NCI-H526 (cell line): ENCODE results near the gene PCSK4.

ENCODE experiments used
- DNase-seq, 2 experiments: peaks; one replicate each; lab custom pipeline; 2025; lab: John Stamatoyannopoulos, UW

Gene PCSK4

GRCh38 chr19:1470305-1471009 lies 19.7 kb downstream of the PCSK4 start:
- DNase-seq = peak in 1 of 2 experiments; percentile 59

GRCh38 chr19:1470055-1470304 lies 20.2 kb downstream of the PCSK4 start:
- DNase-seq = no peak

GRCh38 chr19:1469255-1470054 lies 20.7 kb downstream of the PCSK4 start:
- no peak for DNase-seq

DNA sequence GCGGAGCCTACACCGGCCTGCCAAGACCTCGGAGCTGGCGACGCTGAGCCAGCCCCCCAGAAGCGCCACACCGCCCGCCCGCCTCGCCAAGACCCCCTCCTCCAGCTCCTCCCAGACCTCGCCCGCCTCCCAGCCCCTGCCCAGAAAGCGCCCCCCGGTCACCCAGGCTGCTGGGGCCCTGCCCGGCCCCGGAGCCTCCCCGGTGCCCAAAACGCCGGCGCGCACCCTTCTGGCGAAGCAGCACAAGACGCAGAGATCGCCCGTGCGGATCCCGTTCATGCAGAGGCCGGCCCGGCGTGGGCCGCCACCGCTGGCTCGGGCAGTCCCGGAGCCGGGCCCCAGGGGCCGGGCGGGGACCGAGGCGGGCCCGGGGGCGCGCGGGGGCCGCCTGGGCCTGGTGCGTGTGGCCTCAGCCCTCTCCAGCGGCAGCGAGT lies 21.3 kb downstream of the PCSK4 start:
- peak in 1 of 2 experiments; percentile 51 for DNase-seq

DNA sequence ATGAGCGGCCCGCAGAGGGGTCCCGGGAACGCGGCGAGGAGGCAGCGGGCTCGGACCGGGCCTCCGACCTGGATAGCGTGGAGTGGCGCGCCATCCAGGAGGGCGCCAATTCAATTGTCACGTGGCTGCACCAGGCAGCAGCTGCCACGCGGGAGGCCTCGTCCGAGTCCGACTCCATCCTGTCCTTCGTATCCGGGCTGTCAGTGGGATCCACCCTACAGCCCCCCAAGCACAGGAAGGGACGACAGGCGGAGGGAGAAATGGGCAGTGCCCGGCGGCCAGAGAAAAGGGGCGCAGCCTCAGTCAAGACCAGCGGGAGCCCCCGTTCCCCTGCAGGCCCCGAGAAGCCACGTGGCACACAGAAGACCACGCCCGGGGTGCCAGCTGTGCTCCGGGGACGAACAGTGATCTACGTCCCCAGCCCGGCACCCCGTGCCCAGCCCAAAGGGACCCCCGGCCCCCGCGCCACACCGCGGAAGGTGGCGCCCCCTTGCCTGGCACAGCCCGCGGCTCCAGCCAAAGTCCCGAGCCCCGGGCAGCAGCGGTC lies 21.8 kb downstream of the PCSK4 start:
- no peak for DNase-seq

GRCh38 chr19:1467490-1468273 lies 22.5 kb downstream of the PCSK4 start:
- no peak for DNase-seq

DNA sequence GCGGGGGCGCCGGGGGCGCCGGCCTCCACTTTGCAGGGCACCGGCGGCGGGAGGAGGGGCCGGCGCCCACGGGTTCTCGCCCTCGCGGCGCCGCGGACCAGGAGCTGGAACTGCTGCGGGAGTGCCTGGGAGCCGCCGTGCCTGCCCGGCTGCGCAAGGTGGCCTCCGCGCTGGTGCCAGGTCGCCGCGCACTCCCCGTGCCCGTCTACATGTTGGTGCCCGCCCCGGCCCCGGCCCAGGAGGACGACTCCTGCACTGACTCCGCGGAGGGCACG lies 23.0 kb downstream of the PCSK4 start:
- DNase-seq = no peak

DNA sequence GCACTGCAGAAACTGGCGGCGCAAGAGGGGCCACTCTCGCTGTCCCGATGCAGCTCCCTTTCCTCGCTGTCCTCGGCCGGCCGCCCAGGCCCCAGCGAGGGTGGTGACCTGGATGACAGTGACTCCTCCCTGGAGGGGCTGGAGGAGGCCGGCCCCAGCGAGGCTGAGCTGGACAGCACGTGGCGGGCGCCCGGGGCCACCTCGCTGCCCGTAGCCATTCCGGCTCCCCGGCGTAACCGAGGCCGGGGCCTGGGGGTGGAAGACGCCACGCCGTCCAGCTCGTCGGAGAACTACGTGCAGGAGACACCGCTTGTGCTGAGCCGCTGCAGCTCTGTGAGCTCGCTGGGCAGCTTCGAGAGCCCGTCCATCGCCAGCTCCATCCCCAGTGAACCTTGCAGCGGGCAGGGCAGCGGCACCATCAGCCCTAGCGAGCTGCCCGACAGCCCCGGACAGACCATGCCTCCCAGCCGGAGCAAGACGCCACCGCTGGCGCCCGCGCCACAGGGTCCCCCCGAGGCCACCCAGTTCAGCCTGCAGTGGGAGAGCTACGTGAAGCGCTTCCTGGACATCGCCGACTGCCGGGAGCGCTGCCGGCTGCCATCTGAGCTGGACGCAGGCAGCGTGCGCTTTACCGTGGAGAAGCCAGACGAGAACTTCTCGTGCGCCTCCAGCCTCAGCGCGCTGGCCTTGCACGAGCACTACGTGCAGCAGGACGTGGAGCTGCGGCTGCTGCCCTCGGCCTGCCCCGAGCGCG lies 23.5 kb downstream of the PCSK4 start:
- no peak for DNase-seq

GRCh38 chr19:1466018-1466460 lies 24.1 kb downstream of the PCSK4 start:
- no peak for DNase-seq

DNA sequence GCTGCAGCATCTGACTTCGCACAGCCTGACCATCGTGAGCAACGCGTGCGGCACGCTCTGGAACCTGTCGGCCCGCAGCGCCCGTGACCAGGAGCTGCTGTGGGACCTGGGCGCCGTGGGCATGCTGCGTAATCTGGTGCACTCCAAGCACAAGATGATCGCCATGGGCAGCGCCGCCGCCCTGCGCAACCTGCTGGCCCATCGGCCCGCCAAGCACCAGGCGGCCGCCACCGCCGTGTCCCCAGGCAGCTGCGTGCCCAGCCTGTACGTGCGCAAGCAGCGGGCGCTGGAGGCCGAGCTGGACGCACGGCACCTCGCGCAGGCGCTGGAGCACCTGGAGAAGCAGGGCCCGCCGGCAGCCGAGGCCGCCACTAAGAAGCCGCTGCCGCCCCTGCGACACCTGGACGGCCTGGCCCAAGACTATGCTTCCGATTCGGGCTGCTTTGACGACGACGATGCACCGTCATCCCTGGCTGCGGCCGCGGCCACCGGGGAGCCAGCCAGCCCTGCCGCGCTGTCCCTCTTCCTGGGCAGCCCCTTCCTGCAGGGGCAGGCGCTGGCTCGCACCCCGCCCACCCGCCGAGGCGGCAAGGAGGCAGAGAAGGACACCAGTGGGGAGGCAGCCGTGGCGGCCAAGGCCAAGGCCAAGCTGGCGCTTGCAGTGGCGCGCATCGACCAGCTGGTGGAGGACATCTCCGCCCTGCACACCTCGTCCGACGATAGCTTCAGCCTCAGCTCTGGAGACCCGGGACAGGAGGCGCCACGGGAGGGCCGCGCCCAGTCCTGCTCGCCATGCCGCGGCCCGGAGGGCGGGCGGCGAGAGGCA lies 24.7 kb downstream of the PCSK4 start:
- DNase-seq = peak; percentile 41 to 77

- no peak for DNase-seq
Measured at GRCh38 chr19:1461862-1462261, 28.3 kb downstream of the PCSK4 start.

DNA sequence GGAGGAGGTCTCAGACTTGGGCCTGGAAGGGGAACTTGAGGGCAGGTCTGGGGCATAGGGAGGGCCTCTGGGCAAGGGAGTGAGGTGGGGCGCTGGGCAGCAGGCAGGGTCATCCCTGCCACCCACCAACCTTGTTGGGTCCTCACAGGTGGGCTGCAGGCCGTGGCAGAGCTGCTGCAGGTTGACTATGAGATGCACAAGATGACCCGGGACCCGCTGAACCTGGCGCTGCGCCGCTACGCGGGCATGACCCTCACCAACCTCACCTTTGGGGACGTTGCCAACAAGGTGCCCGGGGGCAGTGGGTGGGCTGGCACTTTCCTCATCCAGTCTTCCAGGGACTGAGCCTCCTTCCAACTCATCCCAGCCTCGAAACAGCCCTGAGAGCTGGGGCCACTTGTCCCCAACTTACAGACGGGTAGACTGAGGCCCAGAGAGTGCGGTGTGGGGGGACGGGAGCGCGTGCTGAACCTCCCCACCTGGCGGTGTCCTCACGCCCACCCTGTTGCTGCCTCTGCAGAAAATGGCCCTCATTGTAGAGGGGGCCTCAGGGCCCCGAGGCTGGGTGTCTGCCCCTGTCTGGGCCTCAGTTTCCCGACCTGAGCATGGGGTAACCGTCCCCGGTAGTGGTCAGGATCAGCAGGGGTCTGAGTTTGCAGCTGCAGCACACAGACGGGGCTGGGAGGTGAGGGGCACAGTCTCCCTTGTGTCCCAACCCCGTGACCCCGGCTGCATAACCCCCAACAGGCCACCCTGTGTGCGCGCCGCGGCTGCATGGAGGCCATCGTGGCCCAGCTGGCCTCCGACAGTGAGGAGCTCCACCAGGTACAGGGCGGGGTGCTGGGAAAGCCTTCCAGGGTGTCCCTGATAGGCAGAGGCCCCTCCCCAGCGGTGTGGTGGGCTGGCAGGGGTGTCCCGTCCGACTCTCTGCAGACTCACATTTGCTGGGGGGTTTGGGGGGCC lies 29.8 kb downstream of the PCSK4 start:
- no peak for DNase-seq

DNA sequence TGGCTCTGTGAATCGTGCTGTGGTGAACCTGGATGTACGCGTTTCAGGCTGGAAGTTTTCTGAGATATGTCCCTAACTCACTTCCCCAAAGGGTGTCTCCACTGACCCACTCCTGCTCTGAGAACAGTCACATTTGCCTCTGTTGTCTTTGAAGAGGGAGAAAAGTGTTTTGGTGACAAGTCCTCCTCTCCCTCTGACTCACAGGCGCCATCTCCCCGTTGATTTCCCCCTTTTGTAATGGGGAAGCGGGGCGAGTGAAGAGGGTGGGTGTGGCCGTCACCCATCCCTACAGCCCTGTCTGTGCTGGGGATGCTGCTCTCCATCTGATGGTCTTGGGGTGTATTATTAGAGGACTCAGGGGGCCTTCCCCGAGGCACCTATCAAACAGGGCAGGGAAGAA lies 30.7 kb downstream of the PCSK4 start:
- no peak for DNase-seq

- DNase-seq = no peak
Measured at GRCh38 chr19:1457892-1458291, 32.3 kb downstream of the PCSK4 start.

DNA sequence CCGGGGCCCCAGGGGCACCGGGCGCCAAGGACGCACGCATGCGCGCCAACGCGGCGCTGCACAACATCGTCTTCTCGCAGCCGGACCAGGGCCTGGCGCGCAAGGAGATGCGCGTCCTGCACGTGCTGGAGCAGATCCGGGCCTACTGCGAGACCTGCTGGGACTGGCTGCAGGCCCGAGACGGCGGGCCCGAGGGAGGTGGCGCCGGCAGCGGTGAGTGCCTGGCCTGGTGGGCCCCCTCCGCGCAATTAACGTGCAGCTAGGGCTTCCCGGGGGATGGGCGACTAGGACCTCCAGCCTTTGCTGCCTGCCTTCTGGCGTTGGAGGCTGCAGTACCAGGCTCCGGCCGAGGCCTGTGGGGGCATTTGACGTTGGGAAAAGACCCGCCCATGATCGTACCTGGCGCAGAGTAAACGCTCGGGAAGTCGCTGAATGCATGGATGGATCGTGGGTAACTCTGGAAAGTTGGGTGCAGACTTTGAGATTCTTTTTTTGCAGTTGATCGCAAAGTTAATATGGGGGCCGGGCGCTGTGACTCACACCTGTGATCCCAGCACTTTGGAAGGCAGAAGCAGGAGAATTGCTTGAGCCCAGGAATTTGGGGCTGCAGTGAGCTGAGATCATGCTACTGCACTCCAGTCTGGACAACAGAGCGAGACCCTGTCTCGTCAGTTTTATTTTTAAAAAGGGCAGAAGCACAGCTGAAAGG lies 33.0 kb downstream of the PCSK4 start:
- DNase-seq = peak in 1 of 2 experiments; percentile 45

GRCh38 chr19:1456121-1456900 lies 33.8 kb downstream of the PCSK4 start:
- DNase-seq = no peak

DNA sequence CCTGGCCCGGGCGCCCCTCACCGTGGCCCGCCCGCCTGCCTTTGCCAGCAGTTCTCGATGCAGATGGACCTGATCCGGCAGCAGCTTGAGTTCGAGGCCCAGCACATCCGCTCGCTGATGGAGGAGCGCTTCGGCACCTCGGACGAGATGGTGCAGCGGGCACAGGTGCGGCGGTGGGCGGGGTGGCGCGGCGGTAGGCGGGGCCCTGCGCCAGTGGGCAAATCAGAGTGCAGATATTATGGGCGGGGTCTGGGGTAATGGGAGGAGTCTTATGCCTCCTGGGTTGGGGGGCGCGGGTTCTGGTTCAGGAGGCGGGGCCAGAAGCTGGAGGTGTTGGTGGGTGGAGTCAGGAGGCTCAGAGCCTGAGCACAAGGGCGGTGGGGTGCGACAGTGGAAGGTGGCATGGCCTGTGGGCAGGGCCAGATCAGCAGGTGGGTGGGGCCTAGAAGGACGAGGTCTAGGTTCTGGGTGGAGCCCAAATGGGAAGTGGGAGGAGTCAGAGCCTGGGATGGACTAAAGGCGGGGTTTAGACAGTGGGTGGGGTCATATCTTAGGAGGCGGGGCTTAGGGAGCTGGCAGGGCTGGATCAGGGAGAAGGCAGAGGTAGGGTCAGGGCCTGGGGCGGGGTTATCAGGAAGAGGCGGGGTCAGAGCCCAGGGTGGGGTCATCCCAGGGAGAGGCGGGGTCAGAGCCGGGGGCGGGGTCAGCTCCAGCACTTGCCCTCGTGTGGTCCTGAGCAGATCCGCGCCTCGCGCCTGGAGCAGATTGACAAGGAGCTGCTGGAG lies 34.6 kb downstream of the PCSK4 start:
- DNase-seq = peak; percentile 85 to 96

- no peak for DNase-seq
Measured at GRCh38 chr19:1455002-1455335, 35.2 kb downstream of the PCSK4 start.
